Liver (tissue), 9 donors: ENCODE data around the gene CCDC172. TPM values are rescaled to one million over a fixed set of nuclear protein-coding genes. Genes with fewer than 3 reads are reported as not detected.

Source experiments
- DNase-seq: peaks from one replicate; pipeline ENCODE4 v3.0.0-alpha.2; 2017; ENCODE audit warnings: low spot score
- H3K27ac ChIP-seq, 2 donors: one replicate each; pipeline ENCODE4 v1.7.0; 2013; ENCODE audit warnings: inconsistent platforms in 2 of 2, low read length in 2 of 2, control low read depth in 1 of 2, low read depth in 1 of 2, mild to moderate bottlenecking in 1 of 2
- H3K27me3 ChIP-seq, 4 donors: one replicate each; pipeline versions ENCODE4 v1.6.1 to v1.7.0; 2013; ENCODE audit warnings: low read length in 3 of 4, inconsistent platforms in 1 of 4, mild to moderate bottlenecking in 1 of 4, moderate library complexity in 1 of 4; ENCODE audit not compliant: control insufficient read depth in 4 of 4, insufficient read depth in 4 of 4
- H3K36me3 ChIP-seq, 4 donors: one replicate each; pipeline versions ENCODE4 v1.6.1 to v1.7.0; 2013; ENCODE audit warnings: low read length in 3 of 4, mild to moderate bottlenecking in 3 of 4, low read depth in 1 of 4, moderate library complexity in 1 of 4; ENCODE audit not compliant: control insufficient read depth in 4 of 4, insufficient read depth in 3 of 4
- H3K4me1 ChIP-seq, 4 donors: one replicate each; pipeline versions ENCODE4 v1.6.1 to v1.7.0; 2013; ENCODE audit warnings: low read length in 3 of 4, mild to moderate bottlenecking in 3 of 4, moderate library complexity in 1 of 4; ENCODE audit not compliant: control insufficient read depth in 4 of 4, insufficient read depth in 4 of 4
- H3K4me3 ChIP-seq, 3 donors: one replicate each; pipeline versions ENCODE4 v1.6.1 to v1.7.0; 2013; ENCODE audit warnings: low read length in 3 of 3, control low read depth in 1 of 3, low read depth in 1 of 3, mild to moderate bottlenecking in 1 of 3
- H3K9ac ChIP-seq, 2 donors: one replicate each; pipeline ENCODE4 v1.7.0; 2013; ENCODE audit warnings: low read length in 2 of 2, mild to moderate bottlenecking in 2 of 2, moderate library complexity in 2 of 2, control low read depth in 1 of 2, low read depth in 1 of 2
- H3K9me3 ChIP-seq, 4 donors: one replicate each; pipeline versions ENCODE4 v1.6.1 to v1.7.0; 2013; ENCODE audit warnings: low read length in 3 of 4; ENCODE audit not compliant: control insufficient read depth in 4 of 4
- ATF3 ChIP-seq: IDR thresholded peaks from 2 replicates; pipeline ENCODE4 v1.6.1; 2016; ENCODE audit warnings: antibody characterized with exemption
- EGR1 ChIP-seq, 2 donors: IDR thresholded peaks; 2 replicates each; pipeline ENCODE4 v1.6.1; 2016 to 2018; ENCODE audit warnings: antibody characterized with exemption in 2 of 2, low read depth in 2 of 2
- FOXA1 ChIP-seq: IDR thresholded peaks from 2 replicates; pipeline ENCODE4 v1.6.1; 2016; ENCODE audit warnings: antibody characterized with exemption
- FOXA2 ChIP-seq: IDR thresholded peaks from 2 replicates; pipeline ENCODE4 v1.6.1; 2016; ENCODE audit warnings: antibody characterized with exemption
- GABPA ChIP-seq, 2 donors: IDR thresholded peaks in 1 of 2; conservative IDR thresholded peaks in 1 of 2; 2 replicates each; pipeline ENCODE4 v1.6.1; 2016; ENCODE audit warnings: antibody characterized with exemption in 2 of 2, mild to moderate bottlenecking in 1 of 2, moderate library complexity in 1 of 2
- HNF4A ChIP-seq, 2 donors: conservative IDR thresholded peaks; 2 replicates each; pipeline ENCODE4 v1.6.1; 2016; ENCODE audit warnings: antibody characterized with exemption in 2 of 2, mild to moderate bottlenecking in 2 of 2
- MAX ChIP-seq: IDR thresholded peaks from 2 replicates; pipeline ENCODE4 v1.6.1; 2016; ENCODE audit warnings: antibody characterized with exemption
- RAD21 ChIP-seq, 2 donors: IDR thresholded peaks; 2 replicates each; pipeline ENCODE4 v1.6.1; 2016; ENCODE audit warnings: antibody characterized with exemption in 2 of 2, mild to moderate bottlenecking in 2 of 2
- REST ChIP-seq: IDR thresholded peaks from 2 replicates; pipeline ENCODE4 v1.6.1; 2016; ENCODE audit warnings: antibody characterized with exemption, mild to moderate bottlenecking
- RXRA ChIP-seq, 2 donors: IDR thresholded peaks; 2 replicates each; pipeline ENCODE4 v1.6.1; 2017 to 2018; ENCODE audit warnings: antibody characterized with exemption in 2 of 2, mild to moderate bottlenecking in 1 of 2
- SP1 ChIP-seq: IDR thresholded peaks from 2 replicates; pipeline ENCODE4 v1.6.1; 2018; ENCODE audit warnings: antibody characterized with exemption, mild to moderate bottlenecking
- TAF1 ChIP-seq: conservative IDR thresholded peaks from 2 replicates; pipeline ENCODE4 v1.6.1; 2016; ENCODE audit warnings: antibody characterized with exemption, mild to moderate bottlenecking
- YY1 ChIP-seq: IDR thresholded peaks from 2 replicates; pipeline ENCODE4 v1.6.1; 2016; ENCODE audit warnings: antibody characterized with exemption, mild to moderate bottlenecking
- ZBTB33 ChIP-seq: IDR thresholded peaks from 2 replicates; pipeline ENCODE4 v1.6.1; 2016; ENCODE audit warnings: antibody characterized with exemption
- WGBS: extraction: QIAGEN DNeasy Blood & Tissue Kit; methylation state at CpG from one replicate; pipeline ENCODE4 v1.1.7; 2013; 5-methylcytosine and 5-hydroxymethylcytosine counted together
- polyA plus RNA-seq, 2 donors: library from polyadenylated mRNA; stranded (reverse) in 1 of 2; unstranded in 1 of 2; fragments of 200-250 nt in 1 of 2; fragments of >200 nt in 1 of 2; fragmentation: Nextera tagmentation in 1 of 2; extraction: Ambion mirVana in 1 of 2; gene quantifications; one replicate each; pipeline versions ENCODE4 v1.2.1 to v1.2.3, GENCODE V29; 2013 to 2015
- total RNA-seq, 2 donors: library from RNA; depleted of rRNA; stranded (reverse); fragments of >200 nt; gene quantifications; one replicate each; pipeline ENCODE4 v1.2.3, GENCODE V29; 2014
- donor health status: healthy.
- donor health status: healthy.
- donor health status: healthy.
- donor health status: healthy.
- donor health status: healthy.

Gene CCDC172
- total and polyA plus RNA-seq, 4 donors, result not detected

GRCh38 chr10:116417821-116418220 lies 93.6 kb downstream of the CCDC172 start:
- no peaks in the 10 kb centered on the region for H3K27me3 ChIP-seq
- H3K9ac ChIP-seq, result no peak overlapping the region
- H3K36me3 ChIP-seq, result no peaks in the 10 kb centered on the region
- WGBS, result 77% methylated on average over 2 of the region's 2 CpGs
- no peaks in the 10 kb centered on the region for H3K4me1 ChIP-seq
- TF ChIP-seq SP1 (no peak), ATF3 (no peak), EGR1 (IDR thresholded peaks at IDR 0.05; ENCODE audit: low read depth in 2 of 2) (no peak), HNF4A (conservative IDR thresholded peaks at IDR 0.05) (no peak), GABPA (IDR thresholded peaks at IDR 0.05 in 1 of 2, conservative IDR thresholded peaks at IDR 0.05 in 1 of 2) (no peak), REST (no peak), FOXA2 (no peak), TAF1 (no peak), YY1 (no peak), MAX (no peak), RAD21 (IDR thresholded peaks at IDR 0.05) (no peak), ZBTB33 (no peak), RXRA (IDR thresholded peaks at IDR 0.05) (no peak)
- H3K27ac ChIP-seq, result no peak overlapping the region
- H3K4me3 ChIP-seq, result no peak overlapping the region
- no peak for DNase-seq
- H3K9me3 ChIP-seq, result no peaks in the 10 kb centered on the region

DNA sequence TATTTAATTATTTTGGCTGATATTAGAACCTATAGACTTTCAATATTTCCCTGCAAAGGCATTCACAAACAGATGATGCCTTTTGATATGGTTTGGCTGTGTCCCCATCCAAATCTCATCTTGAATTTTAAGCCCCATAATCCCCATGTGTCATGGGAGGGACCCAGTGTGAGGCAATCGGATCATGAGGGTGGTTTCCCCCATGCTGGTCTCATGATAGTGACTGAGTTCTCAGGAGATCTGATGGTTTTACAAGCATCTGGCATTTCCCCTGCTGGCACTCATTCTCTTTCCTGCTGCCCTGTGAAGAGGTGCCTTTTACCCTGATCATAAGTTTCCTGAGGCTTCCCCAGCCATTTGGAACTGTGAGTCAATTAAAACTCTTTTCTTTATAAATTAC lies 94.1 kb downstream of the CCDC172 start:
- WGBS, result 90% methylated on average over 1 of the region's 1 CpG

More for the DNA sequence above, 94.1 kb downstream of the CCDC172 start:
- Histone ChIP-seq H3K36me3 (no peaks in the 10 kb centered on the region), H3K9ac (no peak overlapping the region), H3K4me1 (no peaks in the 10 kb centered on the region), H3K27ac (no peak overlapping the region), H3K9me3 (no peaks in the 10 kb centered on the region), H3K27me3 (no peaks in the 10 kb centered on the region), H3K4me3 (no peak overlapping the region)
- TF ChIP-seq FOXA1, result no peak
- TF ChIP-seq RXRA (IDR thresholded peaks at IDR 0.05), result no peak
- no peak for TF ChIP-seq YY1
- TF ChIP-seq REST, result no peak
- DNase-seq, result no peak
